Sigmoid colon (tissue), 7 donors: ENCODE measurements around the gene FUOM. TPM values are rescaled to one million over a fixed set of nuclear protein-coding genes. Genes with fewer than 3 reads are reported as not detected.

ENCODE experiments used
- DNase-seq: peaks from one replicate; pipeline ENCODE4 v3.0.0-alpha.2; 2019
- H3K27ac ChIP-seq, 4 donors: fragments of 200-600 bp; sonication (generic); one replicate each; pipeline ENCODE4 v1.5.1; 2016 to 2019; ENCODE audit warnings: mild to moderate bottlenecking in 1 of 4
- H3K27me3 ChIP-seq, 3 donors: fragments of 200-600 bp; sonication (generic); one replicate each; pipeline ENCODE4 v1.5.1; 2019; ENCODE audit warnings: mild to moderate bottlenecking in 1 of 3
- H3K36me3 ChIP-seq, 4 donors: fragments of 200-600 bp; sonication (generic); one replicate each; pipeline ENCODE4 v1.5.1; 2016 to 2019
- H3K4me1 ChIP-seq, 4 donors: fragments of 200-600 bp; sonication (generic); one replicate each; pipeline ENCODE4 v1.5.1; 2017 to 2019
- H3K4me3 ChIP-seq, 4 donors: fragments of 200-600 bp; sonication (generic); one replicate each; pipeline ENCODE4 v1.5.1; 2017 to 2019; ENCODE audit warnings: mild to moderate bottlenecking in 2 of 4, moderate library complexity in 1 of 4
- H3K9me3 ChIP-seq, 4 donors: fragments of 200-600 bp in 3 of 4; sonication (generic) in 3 of 4; one replicate each; pipeline versions ENCODE4 v1.5.1 to v1.6.1; 2013 to 2019
- CTCF ChIP-seq, 4 experiments: fragments of 450-650 bp in 3 of 4; fragments of 200-600 bp in 1 of 4; IDR thresholded peaks; one replicate each; pipeline ENCODE4 v1.5.1; 2016 to 2019; ENCODE audit warnings: antibody characterized with exemption in 4 of 4, mild to moderate bottlenecking in 3 of 4, moderate library complexity in 2 of 4
- EP300 ChIP-seq, 4 donors: sonication (generic); formaldehyde crosslinking; IDR thresholded peaks; one replicate each; pipeline ENCODE4 v1.6.1; 2017; ENCODE audit warnings: antibody characterized with exemption in 4 of 4
- POLR2A ChIP-seq, 2 donors: fragments of 450-650 bp; IDR thresholded peaks; one replicate each; pipeline ENCODE4 v1.6.1; 2016; ENCODE audit warnings: antibody characterized with exemption in 2 of 2, mild to moderate bottlenecking in 2 of 2, moderate library complexity in 2 of 2
- POLR2AphosphoS5 ChIP-seq, 4 donors: sonication (generic); formaldehyde crosslinking; IDR thresholded peaks; one replicate each; pipeline ENCODE4 v1.6.1; 2017; ENCODE audit warnings: antibody characterized with exemption in 4 of 4
- WGBS, 2 donors: extraction: QIAGEN DNeasy Blood & Tissue Kit; methylation state at CpG; one replicate each; pipeline ENCODE4 v1.1.7; 2013; 5-methylcytosine and 5-hydroxymethylcytosine counted together
- intact Hi-C: fragments of 100-400 bp; cut with DNase I; formaldehyde crosslinking; loops from one replicate; pipeline ENCODE4 v1.15.1; 2023
- polyA plus RNA-seq, 3 donors: library from polyadenylated mRNA; stranded (reverse); fragments of 200-250 nt; gene quantifications; one replicate each; pipeline ENCODE4 v1.2.3, GENCODE V29; 2013
- total RNA-seq, 4 donors: library from RNA; depleted of rRNA; stranded (reverse); fragments of >200 nt; gene quantifications; one replicate each; pipeline ENCODE4 v1.1.0, GENCODE V29; 2016
- donor health status: healthy with polysubstance abuse.
- donor health status: Bipolar disorder and iron deficiency.
- donor health status: healthy.

Gene FUOM
- total and polyA plus RNA-seq, 7 donors, result 8.0 to 98.0 (median 25.7) TPM

- Histone ChIP-seq H3K27ac (peak overlapping the region; percentile 86 to 97 (median 94)), H3K4me3 (peak overlapping the region in 1 of 4 donors; percentile 60), H3K36me3 (peaks cover 0 to 34% (median 13%) of the 10 kb centered on the region in 4 donors), H3K27me3 (no peaks in the 10 kb centered on the region), H3K4me1 (peaks cover 0 to 51% (median 46%) of the 10 kb centered on the region in 4 donors), H3K9me3 (no peaks in the 10 kb centered on the region)
- no peak for TF ChIP-seq CTCF (IDR thresholded peaks at IDR 0.05)
- TF ChIP-seq POLR2AphosphoS5 (IDR thresholded peaks at IDR 0.05), result no peak
- TF ChIP-seq EP300 (IDR thresholded peaks at IDR 0.05), result no peak
- no peak for TF ChIP-seq POLR2A (IDR thresholded peaks at IDR 0.05)
- no peak for DNase-seq
- intact Hi-C loops, result loop anchor here (10.0 kb wide), 1 partner anchor 975 kb away; the partner anchor contains the start of gene LRRC27
- 33 to 81% methylated on average over 33 of the region's 33 CpGs for WGBS, 2 donors
Observed at GRCh38 chr10:133309720-133310398, 48.0 kb downstream of the FUOM start.

GRCh38 chr10:133309100-133309719 lies 48.6 kb downstream of the FUOM start:
- Histone ChIP-seq H3K4me1 (peaks cover 0 to 50% (median 41%) of the 10 kb centered on the region in 4 donors), H3K27ac (peak overlapping the region; percentile 86 to 97 (median 94)), H3K4me3 (peak overlapping the region; percentile 60 to 99 (median 96)), H3K9me3 (no peaks in the 10 kb centered on the region), H3K36me3 (peaks cover 0 to 34% (median 13%) of the 10 kb centered on the region in 4 donors), H3K27me3 (no peaks in the 10 kb centered on the region)
- peak; percentile 96 for DNase-seq
- intact Hi-C loops, result loop anchor here (10.0 kb wide), 1 partner anchor 974 kb away; the partner anchor contains the start of gene LRRC27
- TF ChIP-seq POLR2A (IDR thresholded peaks at IDR 0.05), result no peak
- 6 to 25% methylated on average over 46 of the region's 46 CpGs for WGBS, 2 donors

DNA sequence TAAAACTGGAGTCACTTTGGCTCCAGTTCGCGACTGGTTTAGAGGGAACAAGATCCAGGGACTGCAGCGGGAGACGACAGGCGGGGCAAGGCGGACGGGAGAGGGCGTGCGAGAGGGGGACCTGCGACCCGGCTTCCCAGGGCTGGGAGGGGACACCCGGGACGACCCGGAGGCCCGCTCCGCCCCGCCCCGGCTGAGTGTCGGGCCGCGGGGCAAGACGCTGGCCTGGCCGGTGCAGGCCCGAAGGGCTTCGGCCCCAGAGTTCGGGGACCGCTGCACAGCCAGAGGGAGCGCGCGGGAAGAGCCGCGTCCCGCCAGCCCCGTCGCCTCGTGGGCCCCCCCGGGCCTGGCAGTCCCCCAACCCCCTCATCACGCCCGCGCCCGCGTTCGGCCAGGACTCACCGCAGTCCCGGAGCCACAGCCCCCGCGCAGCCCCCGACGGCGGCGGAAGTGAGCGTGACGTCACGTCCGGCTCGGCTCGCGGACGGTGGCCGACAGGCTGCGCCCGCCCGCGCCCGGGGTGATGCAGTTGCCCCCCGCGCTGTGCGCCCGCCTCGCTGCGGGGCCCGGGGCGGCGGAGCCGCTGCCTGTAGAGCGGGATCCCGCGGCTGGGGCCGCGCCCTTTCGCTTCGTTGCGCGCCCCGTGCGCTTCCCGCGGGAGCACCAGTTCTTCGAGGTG lies 49.3 kb downstream of the FUOM start, which contains the start of the genes TUBGCP2 and ZNF511:
Gene TUBGCP2, minus strand, starts transcription at position 452 of the 679 bp plus-strand sequence. CDS start 5,931 bp downstream, outside the sequence.
Gene ZNF511, plus strand, starts transcription at position 494 of the 679 bp plus-strand sequence. Its CDS starts 30 bp downstream, at position 524.
- WGBS, 2 donors, result 0 to 1% methylated on average over 89 of the region's 89 CpGs
- no peaks in the 10 kb centered on the region for H3K9me3 ChIP-seq
- H3K36me3 ChIP-seq, result peaks cover 0 to 37% (median 13%) of the 10 kb centered on the region in 4 donors
- H3K27ac ChIP-seq, result peak within 1 kb of the TSS; percentile 86 to 97 (median 94)
- intact Hi-C loops, result loop anchor here (1.0 to 10.0 kb wide), 2 partner anchors 47 to 974 kb away; partner anchors contain the start of gene LRRC27
- peak within 1 kb of the TSS; percentile 60 to 99 (median 96) for H3K4me3 ChIP-seq
- peaks cover 0 to 50% (median 41%) of the 10 kb centered on the region in 4 donors for H3K4me1 ChIP-seq
- TF ChIP-seq POLR2AphosphoS5 (IDR thresholded peaks at IDR 0.05), result peak; percentile 83 to 95 (median 88)
- TF ChIP-seq EP300 (IDR thresholded peaks at IDR 0.05), result no peak
- TF ChIP-seq POLR2A (IDR thresholded peaks at IDR 0.05), result peak in 1 of 2 donors; percentile 41
- peak in 1 of 4 experiments; percentile 6 for TF ChIP-seq CTCF (IDR thresholded peaks at IDR 0.05)
- peak; percentile 94 for DNase-seq
- no peaks in the 10 kb centered on the region for H3K27me3 ChIP-seq

DNA sequence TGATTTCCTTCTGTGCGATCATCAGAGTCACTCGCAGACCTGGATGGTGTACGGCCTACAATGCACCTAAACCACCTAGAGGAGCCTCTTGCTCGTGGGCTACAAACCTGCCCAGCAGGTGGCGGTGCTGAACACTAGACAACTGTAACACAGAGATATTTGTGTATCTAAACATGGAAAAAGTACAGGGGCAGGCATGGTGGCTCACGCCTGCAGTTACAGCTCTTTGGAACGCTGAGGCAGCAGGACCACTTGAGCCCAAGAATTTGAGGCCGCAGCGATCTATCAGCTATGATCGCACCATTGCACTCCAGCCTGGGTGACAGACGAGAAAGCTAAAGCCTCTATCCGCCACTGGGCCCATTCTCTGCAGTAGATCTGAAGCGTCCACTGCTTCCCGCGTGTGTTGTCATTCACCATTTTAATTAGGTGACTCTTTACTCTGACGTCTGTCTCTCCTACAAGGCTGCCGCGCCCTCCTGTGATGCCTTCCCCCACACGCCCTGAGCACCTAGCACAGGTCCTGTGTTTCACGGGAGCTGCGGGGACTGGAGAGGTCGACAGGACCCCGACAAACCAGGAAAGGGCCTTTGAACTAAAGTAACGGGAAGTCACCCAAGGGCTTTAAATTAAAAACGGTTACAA lies 49.9 kb downstream of the FUOM start:
- Histone ChIP-seq H3K9me3 (no peaks in the 10 kb centered on the region), H3K4me3 (peak overlapping the region; percentile 60 to 99 (median 96)), H3K27me3 (no peaks in the 10 kb centered on the region), H3K36me3 (peaks cover 0 to 39% (median 12%) of the 10 kb centered on the region in 4 donors), H3K27ac (peak overlapping the region; percentile 86 to 97 (median 94)), H3K4me1 (peaks cover 0 to 55% (median 42%) of the 10 kb centered on the region in 4 donors)
- TF ChIP-seq POLR2AphosphoS5 (IDR thresholded peaks at IDR 0.05) (peak in 1 of 4 donors; percentile 22), EP300 (IDR thresholded peaks at IDR 0.05) (no peak), CTCF (IDR thresholded peaks at IDR 0.05) (peak in 2 of 4 experiments; percentile 23 to 31)
- intact Hi-C loops, result loop anchor here (1.0 to 10.0 kb wide), 2 partner anchors 47 to 973 kb away; partner anchors contain the start of gene LRRC27
- WGBS, 2 donors, result 2% methylated on average over 25 of the region's 25 CpGs
- no peak for DNase-seq
